PC-9 (cell line): ENCODE measurements around the gene DCUN1D1. TPM values are rescaled to one million over a fixed set of nuclear protein-coding genes. Genes with fewer than 3 reads are reported as not detected.

ENCODE experiments used
- BruUV-seq: library from RNA; stranded (reverse); fragments of 400-500 nt; replicated peaks from 2 replicates; lab custom pipeline; 2021; lab: Mats Ljungman, UMichigan
- CTCF ChIA-PET: fragments of 300-600 bp; sonication (Branson Sonifier 250); formaldehyde crosslinking; loops from one replicate; lab custom pipeline; 2022; ENCODE audit warnings: antibody characterized with exemption; lab: Charles Lee
- POLR2A ChIA-PET: fragments of 300-600 bp; sonication (Branson Sonifier 250); formaldehyde crosslinking; loops from one replicate; lab custom pipeline; 2022; ENCODE audit warnings: antibody characterized with exemption; ENCODE audit not compliant: unreplicated experiment; lab: Charles Lee
- DNase-seq, 2 experiments: peaks; one replicate each; pipeline versions ENCODE4 v3.0.0 to v3.0.0-alpha.2; 2015 to 2022; ENCODE audit warnings: mixed read lengths in 1 of 2
- H2AFZ ChIP-seq: fragments of 200-600 bp; sonication (generic); 2 replicates; pipeline ENCODE4 v1.8.1; 2017; ENCODE audit warnings: antibody characterized with exemption
- H3F3A ChIP-seq: fragments of 200-600 bp; sonication (generic); 2 replicates; pipeline ENCODE4 v1.8.1; 2017; ENCODE audit warnings: antibody characterized with exemption, mild to moderate bottlenecking, low read depth; ENCODE audit not compliant: insufficient read depth
- H3K27ac ChIP-seq: fragments of 200-600 bp; sonication (generic); 2 replicates; pipeline ENCODE4 v1.6.1; 2016; ENCODE audit warnings: mixed run types
- H3K27me3 ChIP-seq: fragments of 200-600 bp; sonication (generic); 2 replicates; pipeline ENCODE4 v1.6.1; 2016; ENCODE audit warnings: low read depth, mixed run types; ENCODE audit not compliant: insufficient read depth
- H3K36me3 ChIP-seq: fragments of 200-600 bp; sonication (generic); 2 replicates; pipeline ENCODE4 v1.6.1; 2016; ENCODE audit warnings: low read depth, mixed run types
- H3K4me1 ChIP-seq: fragments of 200-600 bp; sonication (generic); replicated peaks from 2 replicates; pipeline ENCODE4 v1.6.1; 2016; ENCODE audit warnings: mixed run types; ENCODE audit not compliant: insufficient read depth
- H3K4me2 ChIP-seq: fragments of 200-600 bp; sonication (generic); 2 replicates; pipeline ENCODE4 v1.6.1; 2017; ENCODE audit warnings: mixed run types
- H3K4me3 ChIP-seq: fragments of 200-600 bp; sonication (generic); 2 replicates; pipeline ENCODE4 v1.6.1; 2016; ENCODE audit warnings: mixed run types
- H3K79me2 ChIP-seq: fragments of 200-600 bp; sonication (generic); 2 replicates; pipeline ENCODE4 v1.6.1; 2017; ENCODE audit warnings: low read depth, mixed run types
- H3K9me2 ChIP-seq: fragments of 200-600 bp; sonication (generic); 2 replicates; pipeline ENCODE4 v1.8.1; 2017; ENCODE audit warnings: mild to moderate bottlenecking; ENCODE audit not compliant: insufficient read depth
- H3K9me3 ChIP-seq: fragments of 200-600 bp; sonication (generic); 2 replicates; pipeline ENCODE4 v1.8.1; 2016; ENCODE audit warnings: low read depth; ENCODE audit not compliant: insufficient read depth
- H4K20me1 ChIP-seq: fragments of 200-600 bp; sonication (generic); 2 replicates; pipeline ENCODE4 v1.8.1; 2017; ENCODE audit not compliant: insufficient read depth
- EZH2 ChIP-seq: fragments of 200-600 bp; sonication (generic); IDR thresholded peaks from 2 replicates; pipeline ENCODE4 v1.8.0; 2017; ENCODE audit warnings: antibody characterized with exemption, low read depth
- intact Hi-C: fragments of 100-400 bp; cut with micrococcal nuclease; formaldehyde crosslinking; loops from one replicate; pipeline ENCODE4 v1.10.0; 2022; ENCODE audit not compliant: unreplicated experiment
- total RNA-seq: library from RNA; stranded (reverse); gene quantifications from 2 replicates; pipeline ENCODE4 v1.2.3, GENCODE V29; 2021
- TF ChIP-seq, protein P1 (sequence below): fragments of 200-600 bp; sonication (generic); conservative IDR thresholded peaks from 2 replicates; pipeline ENCODE4 v1.6.1; 2017; ENCODE audit warnings: mixed run types, antibody characterized with exemption, mild to moderate bottlenecking, moderate library complexity

The DCUN1D1 gene
- total RNA-seq, 1 experiment from 2014 or later, result 93.5 TPM

DNA sequence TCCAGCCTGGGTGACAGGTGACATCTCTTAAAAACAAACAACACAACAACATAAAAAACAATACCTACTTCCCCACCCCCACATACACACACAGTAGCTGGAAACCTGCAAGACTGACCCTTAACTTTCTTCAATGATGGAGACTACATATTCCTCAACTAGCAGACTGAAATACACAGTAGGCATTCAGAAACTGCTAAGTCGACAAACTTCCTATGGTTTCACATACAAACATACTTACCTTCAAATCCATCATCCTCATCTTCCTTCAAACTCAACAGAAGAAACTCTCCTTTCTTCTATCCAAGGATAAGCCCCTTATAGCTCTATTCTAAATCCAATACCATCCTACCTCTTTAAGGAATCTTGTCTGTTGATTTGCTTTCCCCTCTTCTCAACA lies 30.6 kb downstream of the DCUN1D1 start:
- H3F3A ChIP-seq, result no peaks in the 10 kb centered on the region
- H2AFZ ChIP-seq, result no peak overlapping the region
- TF ChIP-seq EZH2, result no peak
- TF ChIP-seq, protein P1, sequence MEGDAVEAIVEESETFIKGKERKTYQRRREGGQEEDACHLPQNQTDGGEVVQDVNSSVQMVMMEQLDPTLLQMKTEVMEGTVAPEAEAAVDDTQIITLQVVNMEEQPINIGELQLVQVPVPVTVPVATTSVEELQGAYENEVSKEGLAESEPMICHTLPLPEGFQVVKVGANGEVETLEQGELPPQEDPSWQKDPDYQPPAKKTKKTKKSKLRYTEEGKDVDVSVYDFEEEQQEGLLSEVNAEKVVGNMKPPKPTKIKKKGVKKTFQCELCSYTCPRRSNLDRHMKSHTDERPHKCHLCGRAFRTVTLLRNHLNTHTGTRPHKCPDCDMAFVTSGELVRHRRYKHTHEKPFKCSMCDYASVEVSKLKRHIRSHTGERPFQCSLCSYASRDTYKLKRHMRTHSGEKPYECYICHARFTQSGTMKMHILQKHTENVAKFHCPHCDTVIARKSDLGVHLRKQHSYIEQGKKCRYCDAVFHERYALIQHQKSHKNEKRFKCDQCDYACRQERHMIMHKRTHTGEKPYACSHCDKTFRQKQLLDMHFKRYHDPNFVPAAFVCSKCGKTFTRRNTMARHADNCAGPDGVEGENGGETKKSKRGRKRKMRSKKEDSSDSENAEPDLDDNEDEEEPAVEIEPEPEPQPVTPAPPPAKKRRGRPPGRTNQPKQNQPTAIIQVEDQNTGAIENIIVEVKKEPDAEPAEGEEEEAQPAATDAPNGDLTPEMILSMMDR, result no peak
- H3K4me3 ChIP-seq, result no peak overlapping the region
- H3K9me2 ChIP-seq, result no peaks in the 10 kb centered on the region
- no peaks in the 10 kb centered on the region for H3K9me3 ChIP-seq
- no TSS peak for BruUV-seq
- no peaks in the 10 kb centered on the region for H3K79me2 ChIP-seq
- no peak overlapping the region for H3K4me2 ChIP-seq
- no peaks in the 10 kb centered on the region for H4K20me1 ChIP-seq
- intact Hi-C loops, result no loop called here
- H3K27me3 ChIP-seq, result no peaks in the 10 kb centered on the region
- H3K36me3 ChIP-seq, result peaks cover 29% of the 10 kb centered on the region
- no peak overlapping the region for H3K27ac ChIP-seq
- POLR2A ChIA-PET, result no interaction called here
- H3K4me1 ChIP-seq, result no peaks in the 10 kb centered on the region
- CTCF ChIA-PET, result no interaction called here
- no peak for DNase-seq

- Histone ChIP-seq H3K27me3 (no peaks in the 10 kb centered on the region), H3K4me1 (no peaks in the 10 kb centered on the region), H3K79me2 (no peaks in the 10 kb centered on the region), H2AFZ (no peak overlapping the region), H3K4me3 (no peak overlapping the region), H3K36me3 (peaks cover 24% of the 10 kb centered on the region), H3K4me2 (no peak overlapping the region), H3K9me3 (no peaks in the 10 kb centered on the region), H3F3A (no peaks in the 10 kb centered on the region), H3K9me2 (no peaks in the 10 kb centered on the region), H4K20me1 (no peaks in the 10 kb centered on the region), H3K27ac (no peak overlapping the region)
- no TSS peak for BruUV-seq
- ChIA-PET CTCF (no interaction called here), POLR2A (no interaction called here)
- intact Hi-C loops, result no loop called here
- no peak for DNase-seq
- TF ChIP-seq, protein P1, result no peak
- TF ChIP-seq EZH2, result no peak
Observed at GRCh38 chr3:182948305-182948704, 32.0 kb downstream of the DCUN1D1 start.

DNA sequence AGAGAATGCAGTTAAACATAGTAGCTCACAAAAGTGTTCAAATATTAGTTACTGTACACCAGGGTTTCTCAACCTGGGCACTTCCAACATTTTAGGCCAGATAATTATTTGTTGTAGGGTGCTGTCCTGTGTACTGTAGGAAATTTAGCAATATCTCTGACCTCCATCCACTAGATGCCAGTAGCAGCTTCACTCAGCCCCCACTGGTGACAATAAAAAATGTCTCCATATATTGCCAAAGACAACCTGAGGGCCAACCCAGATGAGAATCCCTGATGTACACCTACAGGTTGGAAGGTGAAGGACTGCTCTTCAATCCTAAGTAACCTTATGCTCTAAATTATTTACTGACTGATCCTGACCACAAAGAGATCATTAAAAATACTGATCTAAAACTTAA lies 32.5 kb downstream of the DCUN1D1 start:
- H3K9me3 ChIP-seq, result no peaks in the 10 kb centered on the region
- intact Hi-C loops, result no loop called here
- H3K27me3 ChIP-seq, result no peaks in the 10 kb centered on the region
- H3K4me1 ChIP-seq, result no peaks in the 10 kb centered on the region
- POLR2A ChIA-PET, result no interaction called here
- no peaks in the 10 kb centered on the region for H3F3A ChIP-seq
- no TSS peak for BruUV-seq
- H3K4me3 ChIP-seq, result no peak overlapping the region
- DNase-seq, result peak in 1 of 2 experiments; percentile 51
- no peaks in the 10 kb centered on the region for H3K79me2 ChIP-seq
- CTCF ChIA-PET, result no interaction called here
- no peaks in the 10 kb centered on the region for H3K9me2 ChIP-seq
- peaks cover 19% of the 10 kb centered on the region for H3K36me3 ChIP-seq
- H3K27ac ChIP-seq, result no peak overlapping the region
- H3K4me2 ChIP-seq, result no peak overlapping the region
- H2AFZ ChIP-seq, result no peak overlapping the region
- TF ChIP-seq, protein P1, result peak; percentile 45; the same call in 1 of the 2 replicates
- TF ChIP-seq EZH2, result no peak
- no peaks in the 10 kb centered on the region for H4K20me1 ChIP-seq
